DOHH2 (cell line): ENCODE data around the gene DOCK1.

ENCODE experiments used
- EZH2phosphoT487 ChIP-seq: fragments of 200-600 bp; sonication (generic); IDR thresholded peaks from 2 replicates; pipeline ENCODE4 v1.6.1; 2017; ENCODE audit warnings: borderline replicate concordance, mild to moderate bottlenecking, antibody characterized with exemption, low read length, moderate library complexity, mixed read lengths
- TF ChIP-seq, protein P1 (sequence below): fragments of 200-600 bp; sonication (generic); IDR thresholded peaks from one replicate; pipeline ENCODE4 v1.5.1; 2014; ENCODE audit warnings: antibody characterized with exemption, mild to moderate bottlenecking, low read depth, low read length; ENCODE audit not compliant: poor library complexity, severe bottlenecking

GRCh38 chr10:126956712-126957108, 51.5 kb downstream of the DOCK1 start:
- TF ChIP-seq, protein P1, sequence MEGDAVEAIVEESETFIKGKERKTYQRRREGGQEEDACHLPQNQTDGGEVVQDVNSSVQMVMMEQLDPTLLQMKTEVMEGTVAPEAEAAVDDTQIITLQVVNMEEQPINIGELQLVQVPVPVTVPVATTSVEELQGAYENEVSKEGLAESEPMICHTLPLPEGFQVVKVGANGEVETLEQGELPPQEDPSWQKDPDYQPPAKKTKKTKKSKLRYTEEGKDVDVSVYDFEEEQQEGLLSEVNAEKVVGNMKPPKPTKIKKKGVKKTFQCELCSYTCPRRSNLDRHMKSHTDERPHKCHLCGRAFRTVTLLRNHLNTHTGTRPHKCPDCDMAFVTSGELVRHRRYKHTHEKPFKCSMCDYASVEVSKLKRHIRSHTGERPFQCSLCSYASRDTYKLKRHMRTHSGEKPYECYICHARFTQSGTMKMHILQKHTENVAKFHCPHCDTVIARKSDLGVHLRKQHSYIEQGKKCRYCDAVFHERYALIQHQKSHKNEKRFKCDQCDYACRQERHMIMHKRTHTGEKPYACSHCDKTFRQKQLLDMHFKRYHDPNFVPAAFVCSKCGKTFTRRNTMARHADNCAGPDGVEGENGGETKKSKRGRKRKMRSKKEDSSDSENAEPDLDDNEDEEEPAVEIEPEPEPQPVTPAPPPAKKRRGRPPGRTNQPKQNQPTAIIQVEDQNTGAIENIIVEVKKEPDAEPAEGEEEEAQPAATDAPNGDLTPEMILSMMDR: no peak
- no peak for TF ChIP-seq EZH2phosphoT487
